ENCODE measurements around the gene RPEL1. TPM values are rescaled to one million over a fixed set of nuclear protein-coding genes. Genes with fewer than 3 reads are reported as not detected.

RPEL1 gene
- total and polyA plus RNA-seq, 9 donors: 0.08 to 0.12 (median 0.10) TPM; not detected in 5

DNA sequence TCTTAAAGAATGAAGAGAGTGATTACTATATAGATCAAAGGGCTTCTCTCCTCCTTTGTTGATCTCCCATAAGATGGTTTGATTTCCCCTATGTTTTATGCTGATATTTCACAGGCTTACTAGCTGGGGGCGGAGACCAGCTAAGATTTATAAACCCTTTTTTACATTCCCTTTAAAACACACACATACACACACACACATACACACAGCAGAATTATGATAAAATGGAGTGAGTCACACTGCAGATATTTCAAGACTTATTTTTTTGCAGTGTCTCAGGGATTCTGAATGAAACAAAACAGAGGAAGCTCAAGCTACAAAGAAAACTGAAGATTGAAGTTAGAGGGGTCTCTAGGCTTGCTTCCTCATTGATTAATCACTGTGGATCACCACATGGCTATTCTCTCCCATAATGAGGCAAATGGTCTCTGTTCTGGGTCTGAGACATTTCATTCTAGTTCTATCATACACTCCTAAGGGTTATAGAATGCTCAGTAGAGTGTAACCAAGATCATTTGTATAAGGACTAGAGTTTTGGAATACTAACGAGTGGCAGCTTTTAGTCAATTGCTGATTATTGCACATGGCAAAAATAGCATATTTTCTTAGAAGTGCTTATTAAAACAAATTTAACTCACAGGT is 49.8 kb downstream of the RPEL1 start:
- no peaks in the 10 kb centered on the region for H3K4me1 ChIP-seq (ENCODE audit: control insufficient read depth, insufficient read depth, low read length)
- H3K27ac ChIP-seq (ENCODE audit: low read length): no peak overlapping the region
- no peak for DNase-seq
- no peaks in the 10 kb centered on the region for H3K27me3 ChIP-seq (ENCODE audit: control insufficient read depth, insufficient read depth, low read length)
- no CpG with 5 or more reads among the region's 2 CpGs for WGBS (ENCODE audit: insufficient coverage)
- no peak overlapping the region for H3K4me3 ChIP-seq (ENCODE audit: low read length)
- no peaks in the 10 kb centered on the region for H3K36me3 ChIP-seq (ENCODE audit: control insufficient read depth, insufficient read depth, low read length)
- no peaks in the 10 kb centered on the region for H3K9me3 ChIP-seq (replicated peaks; ENCODE audit: control insufficient read depth, low read depth, low read length)

Other genes with a start within 250 kb of the RPEL1 start
- 84.1 TPM for gene NT5C2, start 52.6 kb upstream of the RPEL1 start, total RNA-seq
- 100 to 1,000 TPM; 102 to 179 (median 125) TPM for gene NT5C2, start 52.6 kb upstream of the RPEL1 start, polyA plus RNA-seq (ENCODE audit: insufficient read depth in 1 of 8, insufficient read length in 8 of 8, low replicate concordance in 1 of 8)
- gene INA, start 31.3 kb downstream of the RPEL1 start, total RNA-seq: 0.13 TPM
- gene INA, start 31.3 kb downstream of the RPEL1 start, polyA plus RNA-seq (ENCODE audit: insufficient read depth in 1 of 8, insufficient read length in 8 of 8, low replicate concordance in 1 of 8): under 1 TPM; 0.06 to 0.73 (median 0.22) TPM
- 9.4 TPM for gene PCGF6, start 105.3 kb downstream of the RPEL1 start, total RNA-seq
- gene PCGF6, start 105.3 kb downstream of the RPEL1 start, polyA plus RNA-seq (ENCODE audit: insufficient read depth in 1 of 8, insufficient read length in 8 of 8, low replicate concordance in 1 of 8): 1 to 10 TPM; 7.6 to 9.8 (median 8.9) TPM
- gene TAF5, start 122.1 kb downstream of the RPEL1 start, total RNA-seq: 4.0 TPM
- 1 to 10 TPM; 3.3 to 5.4 (median 4.2) TPM for gene TAF5, start 122.1 kb downstream of the RPEL1 start, polyA plus RNA-seq (ENCODE audit: insufficient read depth in 1 of 8, insufficient read length in 8 of 8, low replicate concordance in 1 of 8)
- gene ATP5MK, start 150.6 kb downstream of the RPEL1 start, total RNA-seq: 543 TPM
- 100 to 1,000 TPM; 219 to 293 (median 242) TPM for gene ATP5MK, start 150.6 kb downstream of the RPEL1 start, polyA plus RNA-seq (ENCODE audit: insufficient read depth in 1 of 8, insufficient read length in 8 of 8, low replicate concordance in 1 of 8)
- 26.6 TPM for gene PDCD11, start 150.7 kb downstream of the RPEL1 start, total RNA-seq
- gene PDCD11, start 150.7 kb downstream of the RPEL1 start, polyA plus RNA-seq (ENCODE audit: insufficient read depth in 1 of 8, insufficient read length in 8 of 8, low replicate concordance in 1 of 8): 10 to 100 TPM; 23.5 to 30.3 (median 26.5) TPM
- 10.5 TPM for gene CALHM2, start 206.5 kb downstream of the RPEL1 start, total RNA-seq
- 10 to 100 TPM; 15.0 to 25.9 (median 18.6) TPM for gene CALHM2, start 206.5 kb downstream of the RPEL1 start, polyA plus RNA-seq (ENCODE audit: insufficient read depth in 1 of 8, insufficient read length in 8 of 8, low replicate concordance in 1 of 8)
- not detected for gene CALHM1, start 213.0 kb downstream of the RPEL1 start, total RNA-seq
- gene CALHM1, start 213.0 kb downstream of the RPEL1 start, polyA plus RNA-seq (ENCODE audit: insufficient read depth in 1 of 8, insufficient read length in 8 of 8, low replicate concordance in 1 of 8): under 1 TPM in 6 of 8 donors, not detected in 2; 0.05 to 0.43 (median 0.08) TPM
- gene CALHM3, start 233.4 kb downstream of the RPEL1 start, total RNA-seq: not detected
- gene CALHM3, start 233.4 kb downstream of the RPEL1 start, polyA plus RNA-seq (ENCODE audit: insufficient read depth in 1 of 8, insufficient read length in 8 of 8, low replicate concordance in 1 of 8): under 1 TPM in 1 of 8 donors, not detected in 7; 0.13 TPM
- 19.8 TPM for gene NEURL1, start 247.8 kb downstream of the RPEL1 start, total RNA-seq
- 10 to 100 TPM; 12.0 to 30.3 (median 18.0) TPM for gene NEURL1, start 247.8 kb downstream of the RPEL1 start, polyA plus RNA-seq (ENCODE audit: insufficient read depth in 1 of 8, insufficient read length in 8 of 8, low replicate concordance in 1 of 8)